ENCODE data around the gene SEPTIN10.
A peak's percentile ranks its signal among the peaks of the same experiment; 100 is the strongest.
"Not testable (repeated sequence)": the region's sequence is repeated elsewhere in the genome, so short reads cannot be mapped to it uniquely, and the experiment has no call there.

SEPTIN10 gene

GRCh38 chr2:109633284-109633961 lies 19.7 kb upstream of the SEPTIN10 start:
- no peak for DNase-seq (ENCODE audit: low spot score)

- DNase-seq (ENCODE audit: low spot score) = no peak
These were observed 18.5 kb upstream of the SEPTIN10 start for GRCh38 chr2:109632158-109632789.

- DNase-seq (ENCODE audit: low spot score) = no peak
These were observed 18.0 kb upstream of the SEPTIN10 start for GRCh38 chr2:109631741-109632140.

- no peak for DNase-seq (ENCODE audit: low spot score)
These were observed 17.0 kb upstream of the SEPTIN10 start for GRCh38 chr2:109630441-109631430.

- DNase-seq (ENCODE audit: low spot score) = no peak
These were observed 16.1 kb upstream of the SEPTIN10 start for GRCh38 chr2:109629867-109630266.

GRCh38 chr2:109628321-109628720 lies 14.6 kb upstream of the SEPTIN10 start:
- DNase-seq (ENCODE audit: low spot score) = not testable (repeated sequence)

GRCh38 chr2:109624339-109624738 lies 10.6 kb upstream of the SEPTIN10 start:
- DNase-seq (ENCODE audit: low spot score) = no peak

- no peak for DNase-seq (ENCODE audit: low spot score)
These were observed 10.2 kb upstream of the SEPTIN10 start for GRCh38 chr2:109623923-109624322.

GRCh38 chr2:109623297-109623696 lies 9.5 kb upstream of the SEPTIN10 start:
- no peak for DNase-seq (ENCODE audit: low spot score)

- DNase-seq (ENCODE audit: low spot score) = no peak
These were observed 5.4 kb upstream of the SEPTIN10 start for GRCh38 chr2:109619032-109619615.

- no peak for DNase-seq (ENCODE audit: low spot score)
These were observed 2.4 kb upstream of the SEPTIN10 start for GRCh38 chr2:109616184-109616583.

GRCh38 chr2:109615637-109616144 lies 1.9 kb upstream of the SEPTIN10 start:
- DNase-seq (ENCODE audit: low spot score) = no peak

GRCh38 chr2:109614715-109615636 lies 1.2 kb upstream of the SEPTIN10 start:
- DNase-seq (ENCODE audit: low spot score) = no peak

GRCh38 chr2:109613081-109613921 lies 465 bp downstream of the SEPTIN10 start:
- peak; percentile 47 for DNase-seq (ENCODE audit: low spot score)

GRCh38 chr2:109611467-109612095 lies 2.2 kb downstream of the SEPTIN10 start:
- DNase-seq (ENCODE audit: low spot score) = peak; percentile 25

GRCh38 chr2:109609352-109610024 lies 4.3 kb downstream of the SEPTIN10 start:
- DNase-seq (ENCODE audit: low spot score) = no peak

- DNase-seq (ENCODE audit: low spot score) = no peak
These were observed 6.0 kb downstream of the SEPTIN10 start for GRCh38 chr2:109607766-109608165.

- no peak for DNase-seq (ENCODE audit: low spot score)
These were observed 9.2 kb downstream of the SEPTIN10 start for GRCh38 chr2:109604597-109604996.

All from pons (tissue), 1 donor.